Measurements from ENCODE around the gene FOXK2. TPM values are rescaled to one million over a fixed set of nuclear protein-coding genes. Genes with fewer than 3 reads are reported as not detected.

The FOXK2 gene
- total and polyA plus RNA-seq, 2 donors (not counting 3 experiments of a cell fraction or from before 2014, with no cell fraction given) = 33.4 to 79.3 TPM

- intact Hi-C loops (cut with micrococcal nuclease) = no loop called here
- POLR2A ChIA-PET = no interaction called here
These were observed 8.4 kb downstream of the FOXK2 start for GRCh38 chr17:82527898-82528297.

More at GRCh38 chr17:82527898-82528297, 8.4 kb downstream of the FOXK2 start:
- no peak overlapping the region for H2AFZ ChIP-seq (ENCODE audit: low read depth, low read length)
- dilution Hi-C loops (cut with MboI; ENCODE audit: extremely low pct_ligation_motif_present, low sequenced_read_pairs) = no loop called here
- DNase-seq (ENCODE audit: low read depth, low spot score) = no peak
- no peak overlapping the region for H3K4me3 ChIP-seq (replicated peaks in 1 of 3; ENCODE audit: insufficient read depth in 1 of 3, low read depth in 1 of 3, low read length in 3 of 3)
- H3K4me1 ChIP-seq (ENCODE audit: control insufficient read depth, extremely low read depth, insufficient read depth, low read length) = peaks cover 15% of the 10 kb centered on the region
- FAIRE-seq = no peak
- peaks cover 97% of the 10 kb centered on the region for H3K79me2 ChIP-seq (ENCODE audit: control insufficient read depth, insufficient read depth, low read length)
- no peaks in the 10 kb centered on the region for H3K36me3 ChIP-seq (ENCODE audit: control insufficient read depth in 2 of 2, extremely low read depth in 1 of 2, insufficient read depth in 2 of 2, low read length in 2 of 2)
- no TSS peak for BruUV-seq (replicated peaks)
- TF ChIP-seq FOS (IDR thresholded peaks at IDR 0.05; ENCODE audit: borderline replicate concordance, insufficient read depth, low read length) = no peak
- no peak for TF ChIP-seq MAX (IDR thresholded peaks at IDR 0.05; ENCODE audit: insufficient read depth, insufficient read length)
- TF ChIP-seq MYC (IDR thresholded peaks at IDR 0.05; ENCODE audit: low read depth, low read length) = no peak
- TF ChIP-seq POLR2A (IDR thresholded peaks at IDR 0.05; ENCODE audit: low read depth, low read length) = no peak
- TF ChIP-seq EZH2 (IDR thresholded peaks at IDR 0.05; ENCODE audit: borderline replicate concordance, low read depth, low read length, severe bottlenecking) = no peak
- no peak for TF ChIP-seq POLR2AphosphoS5 (IDR thresholded peaks at IDR 0.05; ENCODE audit: insufficient read depth, low read depth, low read length)
- no peak for TF ChIP-seq CTCF (IDR thresholded peaks at IDR 0.05; ENCODE audit: extremely low read depth in 1 of 2, insufficient read depth in 1 of 2, low read depth in 1 of 2, low read length in 2 of 2)
- no peak for TF ChIP-seq JUN (IDR thresholded peaks at IDR 0.05; ENCODE audit: borderline replicate concordance, insufficient read depth, insufficient read length, low read depth)
- TF ChIP-seq GATA2 (IDR thresholded peaks at IDR 0.05; ENCODE audit: insufficient read depth, insufficient read length, low read depth, low read length) = no peak
- H3K9ac ChIP-seq (replicated peaks; ENCODE audit: extremely low read depth, insufficient read depth, low read length) = no peak overlapping the region
- no peak overlapping the region for H3K4me2 ChIP-seq (ENCODE audit: insufficient read depth, low read length)
- no peaks in the 10 kb centered on the region for H3K27me3 ChIP-seq (ENCODE audit: control insufficient read depth in 2 of 2, insufficient read depth in 2 of 2, low read length in 2 of 2)
- no peaks in the 10 kb centered on the region for H3K9me3 ChIP-seq (replicated peaks; ENCODE audit: control insufficient read depth, insufficient read depth, low read length)
- no peak overlapping the region for H3K27ac ChIP-seq (ENCODE audit: insufficient read depth, low read depth, low read length)
- no peaks in the 10 kb centered on the region for H4K20me1 ChIP-seq (replicated peaks; ENCODE audit: control insufficient read depth, extremely low read depth, insufficient read depth, low read length)
- no peaks in the 10 kb centered on the region for H3K9me1 ChIP-seq (replicated peaks; ENCODE audit: control insufficient read depth, extremely low read depth, insufficient read depth, low read length)
- CTCF ChIA-PET = interaction anchor here (1.2 to 2.1 kb wide), 4 partner anchors 9 to 26 kb away, joined by 3 to 11 read pairs (median 4); no protein-coding TSS in a partner anchor

Data from endothelial cell of umbilical vein (primary cell).